ENCODE measurements around the gene MOXD1.

Gene MOXD1

DNA sequence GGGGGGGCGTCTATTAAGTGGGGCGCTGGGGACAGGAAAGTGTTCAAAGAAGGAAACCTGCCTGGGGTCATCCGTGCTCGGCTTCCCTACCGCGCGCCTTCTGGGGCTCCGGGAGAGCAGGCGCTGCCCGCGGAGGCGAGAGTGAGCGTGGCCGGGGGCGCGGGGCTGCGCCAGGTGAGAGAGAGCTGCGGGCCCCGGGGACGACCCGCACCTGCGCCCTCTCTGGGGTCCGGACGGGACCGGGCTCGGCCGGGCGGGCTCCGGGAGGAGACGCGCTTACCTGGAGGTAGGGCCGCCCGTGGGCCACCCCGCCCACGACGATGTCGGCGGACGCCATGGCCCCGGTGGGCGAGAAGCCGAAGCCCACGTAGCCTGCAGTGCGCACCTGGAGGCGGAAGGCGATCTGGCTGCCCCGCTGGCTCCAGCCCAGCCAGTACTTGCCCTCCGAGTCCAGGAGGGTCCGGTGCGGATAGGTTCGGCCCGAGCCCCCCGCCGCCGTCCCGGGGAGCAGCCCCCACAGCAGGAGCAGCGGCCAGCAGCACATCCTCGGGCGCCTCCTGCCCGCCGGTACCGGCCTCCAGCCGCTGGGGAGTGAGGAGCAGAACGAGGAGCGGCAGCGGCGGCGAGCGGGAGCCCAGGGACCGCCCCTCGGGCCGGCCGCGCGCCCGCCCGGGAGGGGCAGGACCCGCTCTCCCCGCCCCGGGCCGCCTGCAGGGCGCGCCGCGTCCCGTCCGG is at the start of gene MOXD1:
TSS of gene MOXD1 (minus strand) at position 593 of the 735 bp plus-strand sequence. CDS start at position 544, 49 bp downstream.
- Histone ChIP-seq H3K9me3 (ENCODE audit: insufficient read depth, low read length) (no peaks in the 10 kb centered on the region), H3K4me1 (ENCODE audit: insufficient read depth, insufficient read length) (no peaks in the 10 kb centered on the region), H3K9ac (ENCODE audit: insufficient read length, low read depth) (peak within 1 kb of the TSS; percentile 72), H3K36me3 (ENCODE audit: insufficient read depth, insufficient read length, low read length) (no peaks in the 10 kb centered on the region), H3K27me3 (ENCODE audit: insufficient read depth, insufficient read length) (peaks cover 48% of the 10 kb centered on the region), H3K4me3 (ENCODE audit: insufficient read length, low read depth) (peak within 1 kb of the TSS; percentile 68)
- TF ChIP-seq ZNF274 (IDR thresholded peaks at IDR 0.05; ENCODE audit: low read depth, low read length) (no peak), SUZ12 (IDR thresholded peaks at IDR 0.05; ENCODE audit: extremely low read depth, insufficient read depth, insufficient read length) (peak; percentile 42)
- DNase-seq (ENCODE audit: low read depth, low spot score) = no peak

DNA sequence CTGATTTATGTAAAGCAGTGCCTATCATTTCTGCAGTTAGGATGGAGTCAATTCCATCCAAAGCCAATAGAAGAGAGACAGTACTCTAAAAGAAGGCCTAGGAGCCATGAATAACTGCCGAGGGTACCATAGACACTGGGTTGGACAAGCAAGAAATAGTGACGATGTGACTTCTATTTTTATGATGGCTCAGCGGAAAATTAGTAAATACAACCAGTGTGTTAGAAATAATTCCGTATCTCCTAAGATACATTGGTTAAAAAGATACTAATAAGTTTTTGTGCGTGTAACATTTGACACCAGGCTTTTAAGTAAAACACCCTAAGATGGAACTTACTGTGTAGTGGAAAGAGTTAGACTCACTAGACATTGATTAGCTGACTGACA is 45.6 kb upstream of the MOXD1 start:
- TF ChIP-seq ZNF274 (IDR thresholded peaks at IDR 0.05; ENCODE audit: low read depth, low read length) = no peak
- no peak for TF ChIP-seq YY1 (IDR thresholded peaks at IDR 0.05; ENCODE audit: insufficient read depth, insufficient read length)
- TF ChIP-seq SUZ12 (IDR thresholded peaks at IDR 0.05; ENCODE audit: extremely low read depth, insufficient read depth, insufficient read length) = no peak
- Histone ChIP-seq H3K4me1 (ENCODE audit: insufficient read depth, insufficient read length) (no peaks in the 10 kb centered on the region), H3K9ac (ENCODE audit: insufficient read length, low read depth) (no peak overlapping the region), H3K4me3 (ENCODE audit: insufficient read length, low read depth) (no peak overlapping the region), H3K36me3 (ENCODE audit: insufficient read depth, insufficient read length, low read length) (no peaks in the 10 kb centered on the region), H3K9me3 (ENCODE audit: insufficient read depth, low read length) (0 out of 2 replicates have a peak, but pooled peaks cover 6% of the 10 kb centered on the region), H3K27me3 (ENCODE audit: insufficient read depth, insufficient read length) (no peaks in the 10 kb centered on the region)
- DNase-seq (ENCODE audit: low read depth, low spot score) = no peak

DNA sequence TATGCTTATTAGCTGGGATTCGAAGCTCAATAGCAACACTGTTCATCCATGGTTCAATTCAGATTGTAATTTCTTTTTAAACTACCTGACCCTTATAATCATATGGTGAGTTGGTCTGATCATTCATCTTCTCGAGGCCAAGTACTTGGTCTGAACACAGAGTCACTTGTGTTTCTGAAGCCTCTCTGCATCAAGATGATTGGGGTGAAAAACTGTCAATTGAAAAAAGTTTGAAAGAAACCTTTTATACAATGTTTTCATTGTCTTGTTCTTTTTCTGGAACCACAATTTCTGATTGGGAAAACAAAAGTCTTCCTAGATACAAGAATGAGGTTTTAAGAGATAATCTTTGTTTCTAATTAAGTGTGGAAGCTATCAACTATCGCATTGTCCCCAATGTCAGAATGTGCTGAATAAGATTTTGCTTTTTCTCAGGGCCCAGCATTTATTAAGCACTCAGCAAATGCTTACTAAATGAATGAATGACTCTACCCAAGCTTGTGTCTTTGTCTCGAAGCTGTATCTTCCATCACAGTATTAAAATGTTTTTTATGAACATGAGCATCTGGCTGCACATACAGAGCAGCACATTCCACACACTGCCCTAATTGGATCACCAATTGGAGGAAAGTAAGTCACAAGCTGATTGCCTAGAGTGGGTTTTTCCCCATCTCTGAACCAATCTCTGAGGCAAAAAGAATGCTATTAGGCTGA is 45.0 kb upstream of the MOXD1 start:
- H3K27me3 ChIP-seq (ENCODE audit: insufficient read depth, insufficient read length) = no peaks in the 10 kb centered on the region
- H3K4me3 ChIP-seq (ENCODE audit: insufficient read length, low read depth) = no peak overlapping the region
- no peak for TF ChIP-seq SUZ12 (IDR thresholded peaks at IDR 0.05; ENCODE audit: extremely low read depth, insufficient read depth, insufficient read length)
- TF ChIP-seq ZNF274 (IDR thresholded peaks at IDR 0.05; ENCODE audit: low read depth, low read length) = no peak
- no peak for TF ChIP-seq YY1 (IDR thresholded peaks at IDR 0.05; ENCODE audit: insufficient read depth, insufficient read length)
- H3K9ac ChIP-seq (ENCODE audit: insufficient read length, low read depth) = no peak overlapping the region
- H3K4me1 ChIP-seq (ENCODE audit: insufficient read depth, insufficient read length) = no peaks in the 10 kb centered on the region
- H3K36me3 ChIP-seq (ENCODE audit: insufficient read depth, insufficient read length, low read length) = no peaks in the 10 kb centered on the region
- DNase-seq (ENCODE audit: low read depth, low spot score) = no peak
- 0 out of 2 replicates have a peak, but pooled peaks cover 10% of the 10 kb centered on the region for H3K9me3 ChIP-seq (ENCODE audit: insufficient read depth, low read length)

DNA sequence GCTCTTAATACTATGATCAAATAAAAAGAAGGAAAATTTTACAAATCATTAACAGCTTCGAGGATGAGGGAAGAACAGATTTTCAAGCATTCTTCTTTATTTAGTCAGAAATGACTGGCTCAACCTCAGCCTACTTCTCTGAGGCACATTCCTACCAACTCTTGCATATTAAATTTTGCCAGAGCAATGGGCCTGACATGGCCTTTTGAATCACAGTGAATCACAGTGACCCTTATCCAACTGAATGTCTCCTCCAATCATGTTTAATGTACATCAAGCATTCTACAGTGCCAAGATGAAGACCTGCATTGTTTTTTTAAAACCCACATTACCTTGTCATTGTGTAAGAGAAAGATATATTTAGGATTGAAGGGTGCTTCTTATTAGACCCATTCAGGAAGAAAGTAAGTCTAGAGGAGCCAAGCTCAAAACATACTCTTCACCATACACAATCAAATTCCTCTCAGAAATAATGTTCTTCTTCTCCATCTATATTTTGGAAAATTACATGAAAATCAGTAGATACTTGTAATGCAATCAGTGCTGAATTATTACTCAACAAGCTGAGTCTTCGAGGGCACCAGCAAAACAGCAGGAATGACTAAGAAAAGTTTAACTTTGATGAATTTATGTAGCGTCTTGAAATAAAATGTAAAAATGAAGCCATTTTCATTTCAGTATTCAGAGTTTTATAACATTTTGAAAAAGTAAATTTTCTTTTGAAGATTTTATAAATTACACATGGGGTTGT is 44.1 kb upstream of the MOXD1 start:
- no peaks in the 10 kb centered on the region for H3K27me3 ChIP-seq (ENCODE audit: insufficient read depth, insufficient read length)
- no peak overlapping the region for H3K4me3 ChIP-seq (ENCODE audit: insufficient read length, low read depth)
- no peaks in the 10 kb centered on the region for H3K36me3 ChIP-seq (ENCODE audit: insufficient read depth, insufficient read length, low read length)
- no peak for DNase-seq (ENCODE audit: low read depth, low spot score)
- H3K4me1 ChIP-seq (ENCODE audit: insufficient read depth, insufficient read length) = no peaks in the 10 kb centered on the region
- no peak overlapping the region for H3K9ac ChIP-seq (ENCODE audit: insufficient read length, low read depth)
- TF ChIP-seq SUZ12 (IDR thresholded peaks at IDR 0.05; ENCODE audit: extremely low read depth, insufficient read depth, insufficient read length) (no peak), ZNF274 (IDR thresholded peaks at IDR 0.05; ENCODE audit: low read depth, low read length) (no peak), YY1 (IDR thresholded peaks at IDR 0.05; ENCODE audit: insufficient read depth, insufficient read length) (no peak)
- 0 out of 2 replicates have a peak, but pooled peaks cover 10% of the 10 kb centered on the region for H3K9me3 ChIP-seq (ENCODE audit: insufficient read depth, low read length)

DNA sequence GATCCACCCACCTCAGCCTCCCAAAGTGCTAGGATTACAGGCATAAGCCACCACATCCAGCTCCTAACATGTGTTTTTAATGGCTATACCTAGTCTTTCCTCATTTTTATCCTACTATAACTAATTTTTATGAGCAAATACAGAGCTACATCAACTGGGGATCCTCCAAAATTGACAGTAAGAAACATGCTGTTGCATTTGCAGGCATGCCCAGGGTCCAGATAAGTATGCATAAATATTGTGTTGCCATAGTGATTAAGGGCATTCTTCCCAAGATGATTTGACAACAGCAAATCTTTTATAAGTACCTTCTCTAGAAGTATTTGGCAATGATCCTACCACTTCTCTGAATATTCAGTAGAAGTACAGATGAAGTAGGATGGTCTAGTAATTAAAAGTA is 41.9 kb upstream of the MOXD1 start:
- 0 out of 2 replicates have a peak, but pooled peaks cover 10% of the 10 kb centered on the region for H3K9me3 ChIP-seq (ENCODE audit: insufficient read depth, low read length)
- H3K9ac ChIP-seq (ENCODE audit: insufficient read length, low read depth) = no peak overlapping the region
- DNase-seq (ENCODE audit: low read depth, low spot score) = no peak
- H3K36me3 ChIP-seq (ENCODE audit: insufficient read depth, insufficient read length, low read length) = no peaks in the 10 kb centered on the region
- H3K27me3 ChIP-seq (ENCODE audit: insufficient read depth, insufficient read length) = no peaks in the 10 kb centered on the region
- no peak overlapping the region for H3K4me3 ChIP-seq (ENCODE audit: insufficient read length, low read depth)
- TF ChIP-seq YY1 (IDR thresholded peaks at IDR 0.05; ENCODE audit: insufficient read depth, insufficient read length) = no peak
- no peak for TF ChIP-seq ZNF274 (IDR thresholded peaks at IDR 0.05; ENCODE audit: low read depth, low read length)
- no peak for TF ChIP-seq SUZ12 (IDR thresholded peaks at IDR 0.05; ENCODE audit: extremely low read depth, insufficient read depth, insufficient read length)
- H3K4me1 ChIP-seq (ENCODE audit: insufficient read depth, insufficient read length) = no peaks in the 10 kb centered on the region

DNA sequence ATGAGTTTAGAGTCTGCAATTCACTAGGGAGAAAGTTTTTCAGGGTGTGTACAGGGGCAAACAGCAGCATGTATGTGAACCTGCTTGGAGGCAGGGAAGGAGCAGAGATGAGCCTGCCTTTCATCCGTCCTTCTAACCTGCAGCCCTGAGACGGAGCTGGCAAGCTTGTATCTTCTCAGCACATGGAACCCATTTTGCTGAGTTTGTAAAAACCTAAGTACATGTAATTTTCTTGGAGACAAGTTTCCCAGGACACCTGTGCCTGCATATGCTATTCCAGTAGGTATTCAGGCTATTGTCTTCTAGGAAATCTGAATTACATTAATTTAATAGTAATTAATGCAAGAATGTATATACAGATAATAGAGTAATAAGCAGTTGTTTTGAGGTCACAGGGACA is 28.8 kb upstream of the MOXD1 start:
- DNase-seq (ENCODE audit: low read depth, low spot score) = no peak
- Histone ChIP-seq H3K9ac (ENCODE audit: insufficient read length, low read depth) (no peak overlapping the region), H3K4me1 (ENCODE audit: insufficient read depth, insufficient read length) (no peaks in the 10 kb centered on the region), H3K36me3 (ENCODE audit: insufficient read depth, insufficient read length, low read length) (no peaks in the 10 kb centered on the region), H3K9me3 (ENCODE audit: insufficient read depth, low read length) (no peaks in the 10 kb centered on the region), H3K4me3 (ENCODE audit: insufficient read length, low read depth) (no peak overlapping the region), H3K27me3 (ENCODE audit: insufficient read depth, insufficient read length) (no peaks in the 10 kb centered on the region)
- TF ChIP-seq ZNF274 (IDR thresholded peaks at IDR 0.05; ENCODE audit: low read depth, low read length) = no peak
- no peak for TF ChIP-seq SUZ12 (IDR thresholded peaks at IDR 0.05; ENCODE audit: extremely low read depth, insufficient read depth, insufficient read length)
- no peak for TF ChIP-seq YY1 (IDR thresholded peaks at IDR 0.05; ENCODE audit: insufficient read depth, insufficient read length)

DNA sequence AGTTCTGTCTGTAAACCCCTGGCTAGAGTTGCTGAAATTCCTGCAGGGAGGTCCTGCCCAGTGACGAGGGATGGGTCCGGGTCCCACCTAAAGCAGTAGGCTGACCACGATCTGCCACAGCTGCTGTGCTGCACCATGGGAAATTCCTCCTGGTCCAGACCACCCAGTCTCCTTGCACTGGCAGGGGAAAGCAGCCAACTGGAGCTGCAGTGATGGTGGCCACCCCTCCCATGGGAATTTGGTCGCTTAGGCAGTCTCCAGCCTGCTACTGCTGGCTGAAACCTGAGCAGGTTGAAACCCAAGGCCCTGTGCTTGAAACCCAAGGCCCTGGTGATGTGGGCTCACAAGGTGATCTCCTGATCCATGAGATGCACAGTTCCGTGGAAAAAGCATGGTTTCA is 23.9 kb upstream of the MOXD1 start:
- Histone ChIP-seq H3K4me3 (ENCODE audit: insufficient read length, low read depth) (no peak overlapping the region), H3K4me1 (ENCODE audit: insufficient read depth, insufficient read length) (no peaks in the 10 kb centered on the region)
- TF ChIP-seq ZNF274 (IDR thresholded peaks at IDR 0.05; ENCODE audit: low read depth, low read length) (no peak), YY1 (IDR thresholded peaks at IDR 0.05; ENCODE audit: insufficient read depth, insufficient read length) (no peak)

More for the DNA sequence above, 23.9 kb upstream of the MOXD1 start:
- DNase-seq (ENCODE audit: low read depth, low spot score) = no peak
- Histone ChIP-seq H3K9me3 (ENCODE audit: insufficient read depth, low read length) (no peaks in the 10 kb centered on the region), H3K9ac (ENCODE audit: insufficient read length, low read depth) (no peak overlapping the region), H3K36me3 (ENCODE audit: insufficient read depth, insufficient read length, low read length) (no peaks in the 10 kb centered on the region), H3K27me3 (ENCODE audit: insufficient read depth, insufficient read length) (no peaks in the 10 kb centered on the region)

All from NT2/D1 (cell line).